Activated CD4-positive, alpha-beta T cell treated with anti-CD3 and anti-CD28 coated beads for 48 hours (primary cell): ENCODE results near the gene SH2D3C.

Source experiments
- DNase-seq: peaks from one replicate; pipeline ENCODE4 v3.0.0-alpha.2; 2020

The SH2D3C gene

DNA sequence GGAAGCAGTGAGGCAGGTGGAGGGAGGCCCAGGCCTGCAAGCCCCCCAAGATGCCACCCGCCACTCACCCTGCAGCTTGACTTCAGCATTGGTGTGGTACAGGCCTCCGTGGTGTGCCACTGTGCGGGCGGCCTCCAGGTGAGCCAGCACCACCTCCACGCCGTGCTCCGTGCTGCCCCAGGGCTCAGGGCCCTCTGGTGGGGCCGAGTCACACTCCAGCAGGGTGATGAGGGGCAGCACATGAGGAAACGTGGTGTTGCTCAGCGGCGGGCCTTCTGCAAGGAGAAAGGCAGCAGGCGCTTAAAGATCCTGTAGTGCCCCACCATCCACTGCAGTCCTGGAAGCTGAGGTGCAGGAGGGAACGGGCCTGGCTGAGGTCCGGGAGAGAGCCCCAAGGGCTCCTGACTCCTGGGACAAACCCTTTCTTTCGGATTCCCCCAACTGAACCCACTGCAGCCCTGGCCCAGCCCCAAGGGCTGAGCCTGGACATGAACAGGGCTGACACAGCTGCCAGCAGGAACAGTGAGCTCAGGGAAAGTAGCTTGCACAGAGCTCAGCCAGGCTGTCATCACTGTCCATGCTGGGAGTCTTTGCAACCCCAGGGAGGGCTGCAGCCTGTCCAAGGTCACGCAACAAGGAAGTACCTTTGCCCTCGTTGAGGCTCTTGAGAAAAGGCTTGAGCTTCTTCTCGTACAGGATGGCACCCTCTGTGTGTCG lies 38.7 kb downstream of the SH2D3C start:
- no peak for DNase-seq

DNA sequence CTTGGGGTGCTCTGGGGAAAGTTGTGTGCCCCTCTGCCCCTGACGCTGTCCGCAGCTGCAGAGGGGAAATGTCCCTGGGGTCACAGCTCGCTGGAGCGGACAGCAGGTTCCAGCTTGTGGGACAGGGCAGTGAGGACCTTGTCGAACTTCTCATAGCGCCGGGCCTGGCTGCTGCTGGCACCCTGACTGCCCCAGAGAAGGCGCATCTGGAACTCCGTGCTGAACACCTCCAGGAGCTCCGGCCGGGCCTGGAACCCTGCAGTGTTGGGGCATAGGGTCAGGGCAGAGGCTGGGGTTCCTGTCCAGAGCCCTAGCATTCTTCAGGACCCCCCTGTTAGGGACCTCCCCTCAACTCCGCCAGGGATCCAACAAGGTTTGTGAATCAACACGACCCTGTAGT lies 39.8 kb downstream of the SH2D3C start:
- DNase-seq, result no peak

- no peak for DNase-seq
These were observed 42.8 kb downstream of the SH2D3C start for GRCh38 chr9:127735530-127736185.

GRCh38 chr9:127734747-127735529 lies 43.5 kb downstream of the SH2D3C start, which contains the start of gene TOR2A:
TSS of gene TOR2A (minus strand) at chr9:127735294. CDS start at chr9:127735270, 24 bp downstream.
- DNase-seq, result peak; percentile 99

DNA sequence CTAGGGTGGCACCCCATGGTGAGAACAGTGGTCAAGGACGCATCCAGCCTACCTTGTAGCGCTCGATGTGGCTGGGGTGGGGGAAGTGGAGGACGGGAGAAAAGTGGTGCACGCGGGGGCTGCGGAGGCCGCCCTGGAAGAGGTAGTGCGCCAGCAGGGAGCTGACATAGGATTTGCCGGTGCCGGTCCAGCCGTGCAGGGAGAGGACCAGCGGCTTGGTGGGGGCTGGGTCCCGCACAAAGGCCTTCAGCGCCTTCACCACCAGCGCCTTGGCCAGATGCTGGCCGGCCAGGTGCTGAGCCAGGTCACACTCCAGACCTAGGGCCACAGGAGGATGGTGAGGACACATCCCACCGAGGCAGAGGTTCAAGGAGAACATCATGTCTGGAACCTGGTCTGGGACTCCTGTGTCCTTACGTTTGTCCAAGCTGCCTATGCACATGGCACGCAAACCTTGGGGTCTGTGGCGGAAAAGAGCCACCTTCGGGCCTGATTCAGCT lies 44.2 kb downstream of the SH2D3C start:
- no peak for DNase-seq

- no peak for DNase-seq
These were observed 44.9 kb downstream of the SH2D3C start for GRCh38 chr9:127733614-127734013.

DNA sequence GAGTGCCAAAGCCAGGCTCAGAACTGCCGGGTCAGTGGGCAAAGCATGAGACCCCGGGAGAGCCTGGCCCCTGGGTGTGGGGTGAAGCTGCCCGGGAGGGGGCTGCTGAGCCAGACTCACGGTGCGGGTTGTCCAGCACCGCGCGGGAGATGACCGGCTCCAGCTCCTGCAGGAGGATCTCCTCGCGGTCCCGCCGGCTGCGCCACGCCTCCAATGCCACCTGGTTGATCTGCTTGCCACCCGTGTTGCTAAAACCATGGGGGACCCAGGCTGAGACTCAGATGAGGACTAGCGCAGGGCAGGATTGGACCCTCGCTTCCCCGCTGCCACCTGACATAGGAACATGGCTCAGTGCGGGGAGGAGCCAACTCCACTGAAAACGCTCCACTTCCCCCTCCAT lies 46.0 kb downstream of the SH2D3C start:
- DNase-seq, result no peak

- DNase-seq, result no peak
These were observed 46.5 kb downstream of the SH2D3C start for GRCh38 chr9:127731938-127732337.

DNA sequence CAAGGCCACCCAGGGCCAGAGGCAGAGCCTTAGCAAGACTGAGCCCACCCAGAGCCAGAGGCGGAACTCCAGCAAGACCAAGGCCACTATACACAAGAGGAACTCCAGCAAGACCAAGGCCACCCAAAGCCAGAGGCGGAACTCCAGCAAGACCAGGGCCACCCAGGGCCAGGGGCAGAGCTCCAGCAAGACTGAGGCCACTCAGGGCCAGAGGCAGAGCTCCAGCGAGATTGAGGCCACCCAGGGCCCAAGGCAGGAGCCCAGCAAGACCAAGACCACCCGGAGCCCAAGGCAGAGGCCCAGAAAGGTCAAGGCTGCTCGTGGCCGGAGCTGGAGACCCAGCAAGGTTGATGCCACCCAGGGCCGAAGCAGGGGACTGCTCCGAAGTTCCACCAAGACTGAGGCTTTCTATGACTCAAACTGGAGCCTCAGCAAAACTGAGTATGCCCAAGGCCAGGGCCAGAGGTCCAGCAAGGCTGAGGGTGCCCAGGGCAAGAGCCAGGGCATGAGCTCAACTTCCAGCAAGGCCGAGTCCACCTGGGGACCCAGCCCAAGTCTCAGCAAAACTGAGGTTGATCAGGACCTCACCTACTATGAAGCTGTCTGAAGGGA lies 47.6 kb downstream of the SH2D3C start:
- DNase-seq, result no peak

GRCh38 chr9:127730262-127730661 lies 48.2 kb downstream of the SH2D3C start:
- DNase-seq, result no peak

DNA sequence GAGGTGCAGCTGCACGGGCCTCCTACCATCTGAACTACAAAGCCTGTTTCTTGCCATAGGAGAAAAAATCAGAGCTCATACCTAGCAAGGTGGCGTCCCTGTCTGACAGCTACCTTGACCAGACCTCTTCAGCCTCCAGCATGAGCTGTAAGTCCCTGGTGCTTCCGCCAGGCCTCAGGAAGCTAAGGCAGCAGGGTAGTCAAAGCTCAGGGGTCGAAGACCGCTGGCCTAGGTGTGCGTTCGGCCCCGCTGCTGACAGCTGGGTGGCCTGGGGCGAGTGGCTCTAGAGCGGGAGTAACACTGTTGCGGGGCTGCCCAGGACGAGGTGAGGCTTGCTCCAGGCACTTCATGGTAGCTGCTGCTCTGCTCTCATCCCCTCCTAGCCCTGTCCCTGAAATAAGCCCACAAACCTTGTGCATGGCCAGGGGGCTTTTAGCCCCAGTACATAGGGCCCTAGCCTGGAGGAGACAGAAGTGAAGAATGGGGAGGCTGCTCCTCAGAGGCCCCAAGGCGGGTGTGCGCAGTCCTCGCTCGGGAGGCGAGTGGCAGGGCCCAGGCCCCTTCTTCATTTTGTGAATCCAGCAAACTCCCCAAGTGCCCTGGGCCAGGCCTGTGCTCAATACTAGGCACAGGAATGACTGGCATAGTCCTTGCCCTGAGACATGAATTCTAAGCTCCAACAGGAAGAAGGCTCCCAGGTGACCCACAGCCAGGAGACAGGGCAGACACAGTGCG lies 48.8 kb downstream of the SH2D3C start:
- DNase-seq, result no peak

DNA sequence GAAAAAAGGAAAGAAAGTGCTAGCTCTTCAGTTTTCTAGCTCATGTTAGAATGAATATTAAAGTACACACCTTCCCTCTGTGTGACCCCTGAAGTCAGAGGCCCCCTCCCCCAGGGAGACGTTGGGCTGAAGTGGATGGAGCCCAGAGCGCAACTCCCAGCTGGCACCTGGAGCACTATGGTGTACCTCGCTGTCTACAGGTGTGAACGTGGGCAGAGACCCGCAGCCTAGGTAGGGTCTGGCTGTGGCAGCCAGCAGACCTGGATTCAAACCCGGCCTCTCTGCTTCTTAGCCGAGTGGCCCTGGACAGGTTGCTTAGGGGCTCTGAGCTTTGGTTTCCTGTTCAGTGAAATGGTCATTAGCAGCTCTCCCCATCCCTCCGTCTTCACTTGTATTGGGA lies 49.7 kb downstream of the SH2D3C start:
- DNase-seq, result no peak

GRCh38 chr9:127726871-127727270 lies 51.6 kb downstream of the SH2D3C start:
- DNase-seq, result no peak

DNA sequence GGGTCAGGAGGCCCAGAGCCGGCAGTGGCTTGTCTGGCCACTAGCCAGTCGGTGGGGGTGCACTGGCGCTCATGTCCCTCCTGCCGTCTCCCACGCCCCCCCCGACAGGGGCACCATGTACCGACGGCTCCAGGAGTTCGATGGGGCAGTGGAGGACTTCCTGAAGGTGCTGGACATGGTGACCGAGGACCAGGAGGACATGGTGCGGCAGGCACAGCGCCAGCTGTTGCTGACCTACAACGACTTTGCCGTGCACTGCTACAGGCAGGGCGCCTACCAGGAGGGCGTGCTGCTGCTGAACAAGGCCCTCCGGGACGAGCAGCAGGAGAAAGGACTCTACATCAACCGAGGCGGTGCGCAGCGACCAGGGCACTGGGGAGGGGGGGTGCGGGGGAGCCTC lies 54.5 kb downstream of the SH2D3C start:
- DNase-seq, result no peak

- DNase-seq, result no peak
These were observed 55.0 kb downstream of the SH2D3C start for GRCh38 chr9:127723444-127723843.

DNA sequence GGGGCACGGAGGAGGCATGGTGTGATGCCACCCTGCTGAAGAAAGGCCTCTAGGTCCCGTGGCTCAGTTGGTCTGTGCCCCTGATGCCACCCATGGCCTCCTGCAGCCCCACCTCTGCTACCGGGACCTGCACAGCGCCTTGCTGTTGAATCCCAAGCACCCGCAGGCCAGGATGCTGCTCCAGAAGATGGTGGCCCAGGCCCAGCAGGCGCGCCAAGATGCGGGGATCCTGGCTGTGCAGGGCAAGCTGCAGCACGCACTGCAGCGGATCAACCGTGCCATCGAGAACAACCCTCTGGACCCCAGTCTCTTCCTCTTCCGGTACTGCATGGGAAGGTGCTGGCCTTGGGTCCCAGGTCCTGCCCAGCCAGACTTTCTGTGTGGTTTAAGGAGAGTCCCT lies 55.5 kb downstream of the SH2D3C start:
- no peak for DNase-seq

- no peak for DNase-seq
These were observed 56.3 kb downstream of the SH2D3C start for GRCh38 chr9:127722055-127722745.

DNA sequence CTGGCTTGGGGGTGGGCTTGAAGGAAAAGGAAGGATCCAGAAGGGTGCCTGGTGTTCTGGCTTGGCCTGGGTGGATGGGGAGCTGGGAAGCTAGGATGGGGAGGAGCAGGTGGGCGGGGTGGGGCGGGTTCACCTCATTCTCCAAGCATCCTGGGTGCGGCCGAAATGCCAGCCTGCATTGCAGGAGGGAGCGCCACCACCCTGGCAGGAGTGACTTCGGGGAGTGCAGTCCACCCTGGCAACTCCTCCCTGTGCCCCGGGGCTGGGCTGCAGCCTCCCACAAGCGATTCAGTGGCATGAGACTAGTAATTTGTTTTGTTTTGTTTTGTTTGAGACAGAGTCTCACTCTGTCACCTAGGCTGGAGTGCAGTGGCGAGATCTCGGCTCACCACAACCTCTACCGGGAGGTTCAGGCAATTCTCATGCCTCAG lies 57.1 kb downstream of the SH2D3C start:
- no peak for DNase-seq

GRCh38 chr9:127720865-127721227 lies 57.6 kb downstream of the SH2D3C start:
- no peak for DNase-seq

GRCh38 chr9:127720031-127720864 lies 58.2 kb downstream of the SH2D3C start:
- DNase-seq, result no peak

GRCh38 chr9:127717766-127718165 lies 60.7 kb downstream of the SH2D3C start:
- DNase-seq, result no peak
